IMR-90 (cell line): ENCODE data around the gene ZNF316. TPM values are rescaled to one million over a fixed set of nuclear protein-coding genes. Genes with fewer than 3 reads are reported as not detected.

Source experiments
- ATAC-seq: fragments of 200-7000 bp; cut with Tn5 transposase; 2 replicates; pipeline ENCODE4 v1.9.1; 2020; ENCODE audit warnings: low read depth, mild to moderate bottlenecking, moderate library complexity
- BruUV-seq: library from RNA; stranded (reverse); fragments of 400-500 nt; replicated peaks from 2 replicates; lab custom pipeline; 2021; lab: Mats Ljungman, UMichigan
- CTCF ChIA-PET: fragments of 300-600 bp; formaldehyde crosslinking; extraction: SDS; loops from one replicate; lab custom pipeline; 2021; ENCODE audit warnings: antibody characterized with exemption; lab: Yijun Ruan, JAX
- POLR2A ChIA-PET: fragments of 300-600 bp; sonication (Branson Sonifier 250); formaldehyde crosslinking; loops from one replicate; lab custom pipeline; 2022; ENCODE audit warnings: antibody characterized with exemption; ENCODE audit not compliant: unreplicated experiment; lab: Charles Lee
- DNase-seq: peaks from one replicate; pipeline ENCODE4 v3.0.0; 2013
- H2AFZ ChIP-seq: replicated peaks from 2 replicates; pipeline ENCODE3; 2013; ENCODE audit warnings: low read length, mild to moderate bottlenecking; ENCODE audit not compliant: poor library complexity
- H2AK5ac ChIP-seq: 2 replicates; pipeline ENCODE4 v1.6.1; 2013; ENCODE audit warnings: low read depth, low read length, inconsistent platforms
- H2AK9ac ChIP-seq: replicated peaks from 2 replicates; pipeline ENCODE3; 2013; ENCODE audit warnings: mild to moderate bottlenecking, low read depth, low read length, moderate library complexity; ENCODE audit not compliant: poor library complexity
- H2BK120ac ChIP-seq: 2 replicates; pipeline ENCODE4 v1.6.1; 2013; ENCODE audit warnings: low read depth, low read length, inconsistent platforms
- H2BK15ac ChIP-seq: 3 replicates; pipeline ENCODE4 v1.6.1; 2013; ENCODE audit warnings: low read depth, low read length, inconsistent platforms
- H2BK20ac ChIP-seq: 2 replicates; pipeline ENCODE4 v1.6.1; 2013; ENCODE audit warnings: low read depth, mild to moderate bottlenecking, inconsistent platforms, low read length, moderate library complexity
- H2BK5ac ChIP-seq: 2 replicates; pipeline ENCODE4 v1.6.1; 2013; ENCODE audit warnings: mild to moderate bottlenecking, low read depth, low read length, inconsistent platforms; ENCODE audit not compliant: poor library complexity, severe bottlenecking
- H3K14ac ChIP-seq: replicated peaks from 2 replicates; pipeline ENCODE4 v1.6.1; 2013; ENCODE audit warnings: low read depth, low read length, inconsistent platforms
- H3K18ac ChIP-seq: 2 replicates; pipeline ENCODE4 v1.6.1; 2013; ENCODE audit warnings: low read depth, low read length, control low read depth
- H3K23ac ChIP-seq: 2 replicates; pipeline ENCODE4 v1.6.1; 2013; ENCODE audit warnings: low read depth, low read length, inconsistent platforms
- H3K27ac ChIP-seq: 2 replicates; pipeline ENCODE4 v1.5.1; 2013; ENCODE audit warnings: mild to moderate bottlenecking, control low read depth, low read length; ENCODE audit not compliant: insufficient read depth
- H3K27me3 ChIP-seq: 2 replicates; pipeline ENCODE4 v1.6.1; 2013; ENCODE audit warnings: low read length; ENCODE audit not compliant: control insufficient read depth, insufficient read depth
- H3K36me3 ChIP-seq: 2 replicates; pipeline ENCODE4 v1.6.1; 2013; ENCODE audit warnings: low read length, mixed read lengths; ENCODE audit not compliant: control insufficient read depth, insufficient read depth
- H3K4ac ChIP-seq: 2 replicates; pipeline ENCODE4 v1.6.1; 2013; ENCODE audit warnings: low read depth, low read length, inconsistent platforms
- H3K4me1 ChIP-seq: 2 replicates; pipeline ENCODE4 v1.6.1; 2013; ENCODE audit warnings: low read length, mixed read lengths; ENCODE audit not compliant: control insufficient read depth, insufficient read depth
- H3K4me2 ChIP-seq: 2 replicates; pipeline ENCODE4 v1.6.1; 2013; ENCODE audit warnings: low read depth, mild to moderate bottlenecking, control low read depth, low read length, moderate library complexity
- H3K4me3 ChIP-seq: 2 replicates; pipeline ENCODE4 v1.5.1; 2013; ENCODE audit warnings: low read depth, mild to moderate bottlenecking, control low read depth, low read length, moderate library complexity; ENCODE audit not compliant: insufficient read depth
- H3K56ac ChIP-seq: 2 replicates; pipeline ENCODE4 v1.6.1; 2013; ENCODE audit warnings: low read length, inconsistent platforms; ENCODE audit not compliant: insufficient read depth; ENCODE audit errors: extremely low read depth
- H3K79me1 ChIP-seq, 2 experiments: 2 replicates each; pipeline ENCODE4 v1.6.1; 2013; ENCODE audit warnings: low read length in 2 of 2, inconsistent platforms in 1 of 2, low read depth in 1 of 2
- H3K9ac ChIP-seq: 2 replicates; pipeline ENCODE4 v1.6.1; 2013; ENCODE audit warnings: low read depth, low read length, control low read depth
- H3K9me1 ChIP-seq: 2 replicates; pipeline ENCODE4 v1.6.1; 2013; ENCODE audit warnings: low read length, inconsistent platforms; ENCODE audit not compliant: insufficient read depth
- H3K9me3 ChIP-seq: 2 replicates; pipeline ENCODE4 v1.6.1; 2013; ENCODE audit warnings: low read length; ENCODE audit not compliant: control insufficient read depth, insufficient read depth
- H4K20me1 ChIP-seq: 2 replicates; pipeline ENCODE4 v1.6.1; 2013; ENCODE audit warnings: low read length, inconsistent platforms; ENCODE audit not compliant: insufficient read depth
- H4K5ac ChIP-seq: 2 replicates; pipeline ENCODE4 v1.6.1; 2013; ENCODE audit warnings: mild to moderate bottlenecking, low read depth, low read length, control low read depth
- H4K8ac ChIP-seq, 2 experiments: 2 replicates each; pipeline ENCODE4 v1.6.1; 2013; ENCODE audit warnings: low read depth in 2 of 2, low read length in 2 of 2, control low read depth in 1 of 2, inconsistent platforms in 1 of 2
- H4K91ac ChIP-seq: 2 replicates; pipeline ENCODE4 v1.6.1; 2013; ENCODE audit warnings: low read depth, low read length, inconsistent platforms; ENCODE audit not compliant: insufficient read depth
- BHLHE40 ChIP-seq: fragments of 150-350 bp; IDR thresholded peaks from 2 replicates; pipeline ENCODE4 v1.6.1; 2016; ENCODE audit warnings: mild to moderate bottlenecking, low read depth, low read length
- CEBPB ChIP-seq: IDR thresholded peaks from 2 replicates; pipeline ENCODE4 v1.6.1; 2012; ENCODE audit warnings: low read depth, low read length, improper control_type of control experiment
- CHD1 ChIP-seq: IDR thresholded peaks from 2 replicates; pipeline ENCODE4 v1.6.1; 2012; ENCODE audit warnings: low read depth, low read length, improper control_type of control experiment
- CTCF ChIP-seq: conservative IDR thresholded peaks from 2 replicates; pipeline ENCODE4 v1.5.1; 2012; ENCODE audit warnings: mild to moderate bottlenecking, low read depth, low read length, improper control_type of control experiment
- FOS ChIP-seq: fragments of 150-350 bp; IDR thresholded peaks from 2 replicates; pipeline ENCODE4 v1.6.1; 2016; ENCODE audit warnings: low read depth, low read length
- MAFK ChIP-seq: IDR thresholded peaks from 2 replicates; pipeline ENCODE4 v1.6.1; 2012; ENCODE audit warnings: low read depth, low read length, improper control_type of control experiment
- MAZ ChIP-seq: IDR thresholded peaks from 2 replicates; pipeline ENCODE4 v1.6.1; 2012; ENCODE audit warnings: low read depth, mild to moderate bottlenecking, low read length, improper control_type of control experiment, moderate library complexity, borderline replicate concordance
- MXI1 ChIP-seq: IDR thresholded peaks from 2 replicates; pipeline ENCODE4 v1.6.1; 2012; ENCODE audit warnings: low read depth, mild to moderate bottlenecking, low read length, moderate library complexity, borderline replicate concordance
- NFE2L2 ChIP-seq: fragments of 150-350 bp; IDR thresholded peaks from 2 replicates; pipeline ENCODE4 v1.6.1; 2016; ENCODE audit warnings: low read depth, mild to moderate bottlenecking, low read length
- POLR2A ChIP-seq: IDR thresholded peaks from 2 replicates; pipeline ENCODE4 v1.6.1; 2012; ENCODE audit warnings: mild to moderate bottlenecking, low read depth, low read length
- RAD21 ChIP-seq: IDR thresholded peaks from 2 replicates; pipeline ENCODE4 v1.6.1; 2012; ENCODE audit warnings: low read length, improper control_type of control experiment
- RCOR1 ChIP-seq: IDR thresholded peaks from 2 replicates; pipeline ENCODE4 v1.6.1; 2012; ENCODE audit warnings: mild to moderate bottlenecking, low read length, improper control_type of control experiment; ENCODE audit not compliant: insufficient replicate concordance
- RFX5 ChIP-seq: IDR thresholded peaks from 2 replicates; pipeline ENCODE4 v1.8.0; 2012; ENCODE audit warnings: low read depth, mild to moderate bottlenecking, low read length, moderate library complexity
- SMC3 ChIP-seq: fragments of 150-350 bp; IDR thresholded peaks from 2 replicates; pipeline ENCODE4 v1.6.1; 2016; ENCODE audit warnings: low read depth, mild to moderate bottlenecking, antibody characterized with exemption, low read length, moderate library complexity
- USF2 ChIP-seq: fragments of 150-350 bp; IDR thresholded peaks from 2 replicates; pipeline ENCODE4 v1.6.1; 2017; ENCODE audit warnings: mild to moderate bottlenecking, antibody characterized with exemption, low read length, low read depth
- WGBS, 2 experiments: methylation state at CpG; one replicate each; pipeline versions ENCODE4 v1.1.5 to v1.1.7; 2013; ENCODE audit warnings: missing lambda C conversion rate in 2 of 2; ENCODE audit not compliant: insufficient read length in 1 of 2; ENCODE audit errors: extremely low coverage in 2 of 2; 5-methylcytosine and 5-hydroxymethylcytosine counted together
- dilution Hi-C: fragments of 300-500 bp; cut with HindIII; formaldehyde crosslinking; loops from one replicate; pipeline ENCODE4 v1.14.3; 2018; ENCODE audit warnings: low sequenced_read_pairs; ENCODE audit not compliant: unreplicated experiment
- in situ Hi-C: fragments of 300-500 bp; cut with MboI; formaldehyde crosslinking; loops from 3 replicates; pipeline ENCODE4 v1.14.3; 2019; ENCODE audit warnings: low sequenced_read_pairs, inconsistent platforms, mixed read lengths
- intact Hi-C: fragments of 100-400 bp; cut with micrococcal nuclease; formaldehyde crosslinking; loops from 2 replicates; pipeline ENCODE4 v1.10.0; 2022
- polyA plus RNA-seq, 3 experiments: library from polyadenylated mRNA; depleted of rRNA; stranded (reverse); fragments of >200 nt; gene quantifications; 2 replicates each; pipeline ENCODE4 v1.2.3, GENCODE V29; 2012; ENCODE audit warnings: low replicate concordance in 1 of 3
- total RNA-seq: library from RNA; depleted of rRNA; stranded (reverse); fragments of >200 nt; gene quantifications from 2 replicates; pipeline ENCODE4 v1.2.3, GENCODE V29; 2012

Gene ZNF316
- total and polyA plus RNA-seq, 2 of the 4 experiments (the other 2 are of a cell fraction), result 3.2 to 7.2 TPM

GRCh38 chr7:6607651-6608051 lies 29.5 kb upstream of the ZNF316 start:
- H2BK5ac ChIP-seq, result no peak overlapping the region
- H4K5ac ChIP-seq, result no peak overlapping the region
- no peak overlapping the region for H3K56ac ChIP-seq
- H3K27me3 ChIP-seq, result no peaks in the 10 kb centered on the region; the same call in 1 of the 2 replicates
- H3K9ac ChIP-seq, result no peak overlapping the region
- WGBS, 2 experiments, result 92% methylated on average over 25 of the region's 38 CpGs; no CpG with 5 or more reads in 1 of the 2 experiments
- no peak overlapping the region for H3K27ac ChIP-seq
- 0 out of 4 replicates have a peak, but pooled peaks cover 0 to 3% of the 10 kb centered on the region in 2 experiments for H3K79me1 ChIP-seq
- no peak overlapping the region for H2BK15ac ChIP-seq
- POLR2A ChIA-PET, result no interaction called here
- H3K9me3 ChIP-seq, result no peaks in the 10 kb centered on the region
- BruUV-seq, result no TSS peak
- no peak for DNase-seq
- no peaks in the 10 kb centered on the region for H3K9me1 ChIP-seq
- CTCF ChIA-PET, result no interaction called here
- no peak overlapping the region for H3K4me2 ChIP-seq
- H3K23ac ChIP-seq, result no peak overlapping the region
- H3K14ac ChIP-seq, result no peak overlapping the region
- intact Hi-C loops, result no loop called here
- H3K4me1 ChIP-seq, result no peaks in the 10 kb centered on the region
- ATAC-seq, result no peak
- no peak overlapping the region for H4K8ac ChIP-seq
- H3K36me3 ChIP-seq, result peaks cover 22% of the 10 kb centered on the region
- no peak overlapping the region for H2BK20ac ChIP-seq
- no peak overlapping the region for H3K18ac ChIP-seq
- H4K20me1 ChIP-seq, result 0 out of 2 replicates have a peak, but pooled peaks cover under 1% of the 10 kb centered on the region
- TF ChIP-seq SMC3, result no peak
- no peak for TF ChIP-seq MAFK
- no peak for TF ChIP-seq RAD21
- no peak for TF ChIP-seq USF2
- TF ChIP-seq BHLHE40, result no peak
- no peak for TF ChIP-seq RCOR1
- TF ChIP-seq POLR2A, result no peak
- no peak for TF ChIP-seq NFE2L2
- TF ChIP-seq RFX5, result no peak
- no peak for TF ChIP-seq MAZ
- no peak for TF ChIP-seq CTCF
- TF ChIP-seq CHD1, result no peak
- no peak for TF ChIP-seq MXI1
- no peak for TF ChIP-seq CEBPB
- TF ChIP-seq FOS, result no peak
- H2AK5ac ChIP-seq, result no peak overlapping the region
- dilution Hi-C loops, result no loop called here
- H2BK120ac ChIP-seq, result no peak overlapping the region
- H2AFZ ChIP-seq, result no peak overlapping the region
- no peak overlapping the region for H3K4ac ChIP-seq
- no peak overlapping the region for H3K4me3 ChIP-seq
- H2AK9ac ChIP-seq, result no peak overlapping the region
- no peak overlapping the region for H4K91ac ChIP-seq
- in situ Hi-C loops, result no loop called here
